Measurements from ENCODE around the gene ZYG11B. TPM values are rescaled to one million over a fixed set of nuclear protein-coding genes. Genes with fewer than 3 reads are reported as not detected.
"Not testable (repeated sequence)": the region's sequence is repeated elsewhere in the genome, so short reads cannot be mapped to it uniquely, and the experiment has no call there.

Gene ZYG11B
- polyA plus RNA-seq, 3 donors, result 7.3 to 17.5 (median 15.8) TPM

DNA sequence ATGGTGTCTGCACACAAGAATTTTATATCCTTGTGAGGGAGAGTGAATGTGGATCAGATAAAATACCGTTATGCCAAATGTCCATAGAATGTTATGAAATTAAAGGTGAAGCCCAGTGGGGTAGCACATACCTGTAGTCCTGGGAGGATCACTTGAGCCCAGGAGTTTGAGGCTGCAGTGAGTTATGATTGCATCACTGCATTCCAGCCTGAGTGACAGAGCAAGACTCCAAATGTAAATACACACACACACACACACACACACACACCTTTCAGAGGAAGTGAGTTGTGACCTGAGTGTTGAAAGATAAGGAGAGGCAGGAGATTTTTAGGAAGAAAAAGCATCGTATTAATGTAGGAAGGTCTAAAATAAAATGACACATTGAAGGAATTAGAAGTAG is 88.2 kb downstream of the ZYG11B start:
- no peaks in the 10 kb centered on the region for H3K79me2 ChIP-seq (ENCODE audit: insufficient read depth, low read length)
- peaks cover 50 to 86% of the 10 kb centered on the region in 2 donors for H3K36me3 ChIP-seq (replicated peaks in 1 of 2; ENCODE audit: control insufficient read depth in 1 of 2, insufficient read depth in 2 of 2, low read length in 2 of 2)
- H3K9ac ChIP-seq (ENCODE audit: insufficient read depth, low read length, poor library complexity, severe bottlenecking), result no peak overlapping the region
- H3K9me3 Mint-ChIP-seq, result no peaks in the 10 kb centered on the region
- H3K27ac Mint-ChIP-seq, result no peak overlapping the region
- H3K27ac ChIP-seq (ENCODE audit: low read depth in 1 of 2, low read length in 2 of 2), result no peak overlapping the region
- no peak overlapping the region for H3K4me3 ChIP-seq (replicated peaks in 1 of 3; ENCODE audit: low read depth in 2 of 3, low read length in 3 of 3)
- H3K4me1 Mint-ChIP-seq, result no peaks in the 10 kb centered on the region
- H3K27me3 ChIP-seq (ENCODE audit: control insufficient read depth in 2 of 2, insufficient read depth in 2 of 2, low read length in 2 of 2), result no peaks in the 10 kb centered on the region
- H4K20me1 ChIP-seq (ENCODE audit: insufficient read depth, low read length), result no peaks in the 10 kb centered on the region
- H3K4me3 Mint-ChIP-seq, result no peak overlapping the region
- TF ChIP-seq, protein P1, sequence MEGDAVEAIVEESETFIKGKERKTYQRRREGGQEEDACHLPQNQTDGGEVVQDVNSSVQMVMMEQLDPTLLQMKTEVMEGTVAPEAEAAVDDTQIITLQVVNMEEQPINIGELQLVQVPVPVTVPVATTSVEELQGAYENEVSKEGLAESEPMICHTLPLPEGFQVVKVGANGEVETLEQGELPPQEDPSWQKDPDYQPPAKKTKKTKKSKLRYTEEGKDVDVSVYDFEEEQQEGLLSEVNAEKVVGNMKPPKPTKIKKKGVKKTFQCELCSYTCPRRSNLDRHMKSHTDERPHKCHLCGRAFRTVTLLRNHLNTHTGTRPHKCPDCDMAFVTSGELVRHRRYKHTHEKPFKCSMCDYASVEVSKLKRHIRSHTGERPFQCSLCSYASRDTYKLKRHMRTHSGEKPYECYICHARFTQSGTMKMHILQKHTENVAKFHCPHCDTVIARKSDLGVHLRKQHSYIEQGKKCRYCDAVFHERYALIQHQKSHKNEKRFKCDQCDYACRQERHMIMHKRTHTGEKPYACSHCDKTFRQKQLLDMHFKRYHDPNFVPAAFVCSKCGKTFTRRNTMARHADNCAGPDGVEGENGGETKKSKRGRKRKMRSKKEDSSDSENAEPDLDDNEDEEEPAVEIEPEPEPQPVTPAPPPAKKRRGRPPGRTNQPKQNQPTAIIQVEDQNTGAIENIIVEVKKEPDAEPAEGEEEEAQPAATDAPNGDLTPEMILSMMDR (IDR thresholded peaks at IDR 0.05), result no peak
- no peaks in the 10 kb centered on the region for H3K4me1 ChIP-seq (ENCODE audit: control insufficient read depth in 1 of 2, insufficient read depth in 2 of 2, low read length in 2 of 2)
- no peak for DNase-seq
- no peak overlapping the region for H2AFZ ChIP-seq (ENCODE audit: insufficient read depth, low read depth, low read length, poor library complexity, severe bottlenecking)
- no peak overlapping the region for H3K4me2 ChIP-seq (replicated peaks; ENCODE audit: extremely low read depth, low read length, poor library complexity, severe bottlenecking)
- no peaks in the 10 kb centered on the region for H3K9me3 ChIP-seq (replicated peaks in 1 of 2; ENCODE audit: control insufficient read depth in 1 of 2, insufficient read depth in 1 of 2, low read length in 2 of 2)
- WGBS (ENCODE audit: insufficient coverage), result 100% methylated on average over 1 of the region's 2 CpGs
- H3K27me3 Mint-ChIP-seq (ENCODE audit: low read depth in 3 of 3), result no peaks in the 10 kb centered on the region
- intact Hi-C loops (cut with micrococcal nuclease), result no loop called here
- H3K36me3 Mint-ChIP-seq, result peaks cover 69 to 79% of the 10 kb centered on the region in 2 donors

DNA sequence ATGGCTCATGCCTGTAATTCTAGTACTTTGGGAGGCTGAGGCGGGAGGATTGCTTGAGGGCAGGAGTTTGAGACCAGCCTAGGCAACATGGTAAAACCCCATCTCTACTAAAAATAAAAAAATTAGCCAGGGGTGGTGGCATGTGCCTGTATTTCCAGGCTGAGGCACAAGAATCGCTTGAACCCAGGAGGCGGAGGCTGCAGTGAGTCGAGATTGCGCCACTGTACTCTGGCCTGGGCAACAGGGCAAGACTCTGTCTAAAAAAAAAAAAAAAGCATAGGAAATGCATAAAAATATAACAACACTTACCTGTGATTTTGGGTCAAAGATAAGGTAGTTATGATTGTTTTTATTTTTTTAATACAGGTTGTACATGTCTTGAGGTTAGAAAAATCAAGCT is 94.6 kb downstream of the ZYG11B start:
- H3K79me2 ChIP-seq (ENCODE audit: insufficient read depth, low read length); H3K4me2 ChIP-seq (replicated peaks; ENCODE audit: extremely low read depth, low read length, poor library complexity, severe bottlenecking); H3K9me3 ChIP-seq (replicated peaks in 1 of 2; ENCODE audit: control insufficient read depth in 1 of 2, insufficient read depth in 1 of 2, low read length in 2 of 2); H3K9ac ChIP-seq (ENCODE audit: insufficient read depth, low read length, poor library complexity, severe bottlenecking); H3K27me3 ChIP-seq (ENCODE audit: control insufficient read depth in 2 of 2, insufficient read depth in 2 of 2, low read length in 2 of 2); H4K20me1 ChIP-seq (ENCODE audit: insufficient read depth, low read length); H2AFZ ChIP-seq (ENCODE audit: insufficient read depth, low read depth, low read length, poor library complexity, severe bottlenecking); H3K4me1 Mint-ChIP-seq; intact Hi-C loops (cut with micrococcal nuclease); H3K27ac Mint-ChIP-seq; H3K4me3 ChIP-seq (replicated peaks in 1 of 3; ENCODE audit: low read depth in 2 of 3, low read length in 3 of 3); H3K9me3 Mint-ChIP-seq; DNase-seq; H3K4me1 ChIP-seq (ENCODE audit: control insufficient read depth in 1 of 2, insufficient read depth in 2 of 2, low read length in 2 of 2); H3K4me3 Mint-ChIP-seq; H3K27me3 Mint-ChIP-seq (ENCODE audit: low read depth in 3 of 3); H3K27ac ChIP-seq (ENCODE audit: low read depth in 1 of 2, low read length in 2 of 2): not testable (repeated sequence)
- 100% methylated on average over 2 of the region's 5 CpGs for WGBS (ENCODE audit: insufficient coverage)
- peaks cover 38 to 62% of the 10 kb centered on the region in 2 donors for H3K36me3 Mint-ChIP-seq
- H3K36me3 ChIP-seq (replicated peaks in 1 of 2; ENCODE audit: control insufficient read depth in 1 of 2, insufficient read depth in 2 of 2, low read length in 2 of 2), result peaks cover 44 to 74% of the 10 kb centered on the region in 2 donors

Measured in CD14-positive monocyte (primary cell).